Keratinocyte (primary cell): Measurements from ENCODE around the gene TMEM200C. TPM values are rescaled to one million over a fixed set of nuclear protein-coding genes. Genes with fewer than 3 reads are reported as not detected.
"Not testable (repeated sequence)": the region's sequence is repeated elsewhere in the genome, so short reads cannot be mapped to it uniquely, and the experiment has no call there.

Experiments used
- DNase-seq: peaks from one replicate; pipeline ENCODE4 v3.0.0-alpha.2; 2011; ENCODE audit warnings: low read depth, missing footprints, low spot score
- FAIRE-seq: peaks from 2 replicates; lab custom pipeline; 2011; peaks lifted over from hg19 to GRCh38; lab: Jason Lieb, UNC
- H2AFZ ChIP-seq: 2 replicates; pipeline ENCODE4 v1.6.0; 2012; ENCODE audit warnings: low read length, control low read depth, inconsistent platforms; ENCODE audit not compliant: control insufficient read depth
- H3K27ac ChIP-seq: 2 replicates; pipeline ENCODE4 v1.5.1; 2011; ENCODE audit warnings: low read length; ENCODE audit not compliant: control insufficient read depth, insufficient read depth
- H3K27me3 ChIP-seq: 3 replicates; pipeline ENCODE4 v1.6.0; 2011; ENCODE audit warnings: low read length; ENCODE audit not compliant: control insufficient read depth, insufficient read depth; ENCODE audit errors: extremely low read depth
- H3K36me3 ChIP-seq, 2 experiments: 2 replicates in 1 of 2; 3 replicates in 1 of 2; pipeline ENCODE4 v1.5.1; 2011; ENCODE audit warnings: low read length in 2 of 2, mild to moderate bottlenecking in 1 of 2; ENCODE audit not compliant: control insufficient read depth in 2 of 2, insufficient read depth in 2 of 2; ENCODE audit errors: extremely low read depth in 1 of 2
- H3K4me1 ChIP-seq: 3 replicates; pipeline ENCODE4 v1.5.1; 2011; ENCODE audit warnings: low read length; ENCODE audit not compliant: control insufficient read depth, insufficient read depth; ENCODE audit errors: extremely low read depth
- H3K4me2 ChIP-seq: 3 replicates; pipeline ENCODE4 v1.6.0; 2011; ENCODE audit warnings: low read depth, low read length; ENCODE audit not compliant: control insufficient read depth, insufficient read depth; ENCODE audit errors: extremely low read depth
- H3K4me3 ChIP-seq, 3 experiments: fragments of 200-600 bp in 1 of 3; sonication (generic) in 1 of 3; 2 replicates in 2 of 3; 3 replicates in 1 of 3; pipeline ENCODE4 v1.5.1; 2011 to 2016; ENCODE audit warnings: low read length in 3 of 3, mild to moderate bottlenecking in 3 of 3, control low read depth in 2 of 3, inconsistent platforms in 1 of 3, low read depth in 1 of 3, mixed read lengths in 1 of 3, mixed run types in 1 of 3, moderate library complexity in 1 of 3; ENCODE audit not compliant: control insufficient read depth in 2 of 3, insufficient read depth in 2 of 3; ENCODE audit errors: extremely low read depth in 1 of 3
- H3K79me2 ChIP-seq: 2 replicates; pipeline ENCODE4 v1.6.0; 2012; ENCODE audit warnings: low read length; ENCODE audit not compliant: control insufficient read depth, insufficient read depth
- H3K9ac ChIP-seq: 3 replicates; pipeline ENCODE4 v1.6.0; 2011; ENCODE audit warnings: low read length; ENCODE audit not compliant: control insufficient read depth, insufficient read depth; ENCODE audit errors: extremely low read depth
- H3K9me1 ChIP-seq: 3 replicates; pipeline ENCODE4 v1.6.0; 2011; ENCODE audit warnings: low read length; ENCODE audit not compliant: control insufficient read depth, insufficient read depth; ENCODE audit errors: extremely low read depth
- H3K9me3 ChIP-seq: 2 replicates; pipeline ENCODE4 v1.5.1; 2012; ENCODE audit warnings: low read depth, low read length; ENCODE audit not compliant: control insufficient read depth
- H4K20me1 ChIP-seq: 3 replicates; pipeline ENCODE4 v1.6.0; 2011; ENCODE audit warnings: low read length; ENCODE audit not compliant: control insufficient read depth, insufficient read depth; ENCODE audit errors: extremely low read depth
- CTCF ChIP-seq, 3 experiments: IDR thresholded peaks in 1 of 3; conservative IDR thresholded peaks in 1 of 3; optimal IDR thresholded peaks in 1 of 3; 2 replicates in 2 of 3; 3 replicates in 1 of 3; pipeline versions ENCODE3 to v1.5.1; 2011; ENCODE audit warnings: low read length in 3 of 3, mild to moderate bottlenecking in 3 of 3, moderate library complexity in 2 of 3, control low read depth in 1 of 3, inconsistent platforms in 1 of 3; ENCODE audit not compliant: insufficient read depth in 2 of 3; ENCODE audit errors: extremely low read depth in 1 of 3
- EZH2 ChIP-seq: IDR thresholded peaks from one replicate; pipeline ENCODE4 v1.6.1; 2012; ENCODE audit warnings: inconsistent platforms, mild to moderate bottlenecking, low read length, moderate library complexity
- dilution Hi-C: fragments of 300-500 bp; cut with MboI; formaldehyde crosslinking; loops from one replicate; pipeline ENCODE4 v1.7.0; 2020; ENCODE audit warnings: low sequenced_read_pairs; ENCODE audit not compliant: extremely low pct_ligation_motif_present
- polyA plus RNA-seq, 5 experiments: library from polyadenylated mRNA; depleted of rRNA in 3 of 5; stranded (reverse) in 3 of 5; stranded (forward) in 1 of 5; unstranded in 1 of 5; fragments of >200 nt; gene quantifications; 1 replicate in 1 of 5; 2 replicates in 3 of 5; 3 replicates in 1 of 5; pipeline versions ENCODE4 v1.2.1 to v1.2.3, GENCODE V29; 2011 to 2012; ENCODE audit warnings: missing spikeins in 2 of 5, low read depth in 1 of 5, low replicate concordance in 1 of 5

Gene TMEM200C
- polyA plus RNA-seq, 1 donor (not counting 4 experiments of a cell fraction or from before 2014, with no cell fraction given), result not detected

- Histone ChIP-seq H4K20me1 (peaks cover 5% of the 10 kb centered on the region), H3K4me3 (no peak overlapping the region), H3K9me1 (no peaks in the 10 kb centered on the region), H3K79me2 (no peaks in the 10 kb centered on the region), H3K36me3 (no peaks in the 10 kb centered on the region), H3K27me3 (no peaks in the 10 kb centered on the region), H3K27ac (no peak overlapping the region), H3K4me1 (no peaks in the 10 kb centered on the region), H3K4me2 (no peak overlapping the region), H2AFZ (no peak overlapping the region), H3K9me3 (no peaks in the 10 kb centered on the region), H3K9ac (no peak overlapping the region)
- DNase-seq (peak; percentile 28), FAIRE-seq (peak; percentile 90)
- dilution Hi-C loops, result no loop called here
- TF ChIP-seq CTCF (optimal IDR thresholded peaks at IDR 0.05 in 1 of 3, IDR thresholded peaks at IDR 0.05 in 1 of 3, conservative IDR thresholded peaks at IDR 0.05 in 1 of 3; ENCODE audit: extremely low read depth in 1 of 3, insufficient read depth in 2 of 3, low read length in 3 of 3) (peak; percentile 73 to 76 (median 74)), EZH2 (no peak)
These were observed 27.0 kb downstream of the TMEM200C start for GRCh38 chr18:5868218-5868854.

GRCh38 chr18:5865521-5865920 is 29.8 kb downstream of the TMEM200C start:
- H3K9me3 ChIP-seq, result no peaks in the 10 kb centered on the region
- no peaks in the 10 kb centered on the region for H3K27me3 ChIP-seq
- peaks cover 5% of the 10 kb centered on the region for H4K20me1 ChIP-seq
- FAIRE-seq, result no peak
- H3K36me3 ChIP-seq, result no peaks in the 10 kb centered on the region
- H3K9me1 ChIP-seq, result no peaks in the 10 kb centered on the region
- H3K4me3 ChIP-seq, result no peak overlapping the region
- no peak overlapping the region for H2AFZ ChIP-seq
- no peak overlapping the region for H3K9ac ChIP-seq
- no peaks in the 10 kb centered on the region for H3K4me1 ChIP-seq
- H3K79me2 ChIP-seq, result no peaks in the 10 kb centered on the region
- dilution Hi-C loops, result no loop called here
- no peak for DNase-seq
- H3K4me2 ChIP-seq, result no peak overlapping the region
- TF ChIP-seq EZH2 (no peak), CTCF (optimal IDR thresholded peaks at IDR 0.05 in 1 of 3, IDR thresholded peaks at IDR 0.05 in 1 of 3, conservative IDR thresholded peaks at IDR 0.05 in 1 of 3; ENCODE audit: extremely low read depth in 1 of 3, insufficient read depth in 2 of 3, low read length in 3 of 3) (no peak)
- H3K27ac ChIP-seq, result no peak overlapping the region

GRCh38 chr18:5862127-5862526 is 33.2 kb downstream of the TMEM200C start:
- H3K4me2 ChIP-seq, DNase-seq, H3K4me3 ChIP-seq, FAIRE-seq, H3K4me1 ChIP-seq, H4K20me1 ChIP-seq, H3K9me1 ChIP-seq, dilution Hi-C loops, H3K27me3 ChIP-seq, H3K79me2 ChIP-seq, H3K36me3 ChIP-seq, H2AFZ ChIP-seq, H3K27ac ChIP-seq, H3K9ac ChIP-seq, H3K9me3 ChIP-seq: not testable (repeated sequence)
